Activated CD4-positive, alpha-beta memory T cell treated with anti-CD3 and anti-CD28 coated beads for 36 hours (primary cell): Measurements from ENCODE around the gene XPO5. TPM values are rescaled to one million over a fixed set of nuclear protein-coding genes. Genes with fewer than 3 reads are reported as not detected.

Experiments used
- CTCF ChIA-PET: fragments of 350-600 bp; sonication (Branson Sonifier 250); formaldehyde crosslinking; loops from one replicate; lab custom pipeline; 2021; ENCODE audit warnings: antibody characterized with exemption, inconsistent platforms; lab: Charles Lee
- POLR2A ChIA-PET: fragments of 350-600 bp; sonication (Branson Sonifier 250); formaldehyde crosslinking; loops from one replicate; lab custom pipeline; 2021; ENCODE audit warnings: antibody characterized with exemption; lab: Charles Lee
- DNase-seq: peaks from one replicate; pipeline ENCODE4 v3.0.0-alpha.2; 2020
- H3K27ac Mint-ChIP-seq: one replicate; pipeline ENCODE4 v1.8.0; 2021; ENCODE audit warnings: mixed read lengths
- H3K27me3 Mint-ChIP-seq: one replicate; pipeline ENCODE4 v1.8.0; 2021; ENCODE audit warnings: mixed read lengths
- H3K36me3 Mint-ChIP-seq: one replicate; pipeline ENCODE4 v1.8.0; 2021; ENCODE audit warnings: mixed read lengths
- H3K4me1 Mint-ChIP-seq: one replicate; pipeline ENCODE4 v1.8.0; 2021; ENCODE audit warnings: low read depth, mixed read lengths
- H3K4me3 Mint-ChIP-seq: one replicate; pipeline ENCODE4 v1.8.0; 2021; ENCODE audit warnings: mild to moderate bottlenecking, mixed read lengths
- H3K9me3 Mint-ChIP-seq: one replicate; pipeline ENCODE4 v1.8.0; 2021; ENCODE audit warnings: mixed read lengths
- intact Hi-C: fragments of 100-400 bp; cut with micrococcal nuclease; formaldehyde crosslinking; loops from one replicate; pipeline ENCODE4 v1.15.1; 2023
- total RNA-seq, 2 experiments: library from RNA; stranded (reverse); gene quantifications; one replicate each; pipeline ENCODE4 v1.2.3, GENCODE V29; 2021

XPO5 gene
- total RNA-seq, 2 experiments from 2014 or later: 83.7 to 97.9 TPM

DNA sequence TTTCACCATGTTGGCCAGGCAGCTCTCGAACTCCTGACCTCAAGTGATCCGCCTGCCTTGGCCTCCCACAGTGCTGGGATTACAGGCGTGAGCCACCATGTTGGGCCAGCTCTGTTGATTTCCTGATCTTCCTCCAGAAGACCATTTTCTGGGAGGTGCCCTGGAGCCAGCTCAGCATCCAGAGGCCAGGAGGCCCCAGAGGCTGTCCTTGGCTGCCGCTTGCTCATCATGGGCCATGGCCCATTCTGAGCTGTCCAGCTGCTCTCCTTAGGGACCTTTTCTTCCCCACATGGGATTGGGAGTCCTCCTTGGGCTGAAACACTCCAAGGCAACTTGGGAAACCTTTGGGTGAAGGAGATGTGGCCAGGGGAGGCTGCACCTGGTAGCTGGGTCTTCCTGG, 81.1 kb downstream of the XPO5 start:
- no peak for DNase-seq
- no peak overlapping the region for H3K27ac Mint-ChIP-seq
- H3K27me3 Mint-ChIP-seq: no peaks in the 10 kb centered on the region
- ChIA-PET POLR2A (interaction anchor here (0.5 to 1.2 kb wide), 2 partner anchors 17 to 52 kb away, joined by 3 to 6 read pairs; no protein-coding TSS in a partner anchor), CTCF (interaction anchor here (1.1 to 4.5 kb wide), 5 partner anchors 11 to 265 kb away, joined by 4 to 40 read pairs (median 4); partner anchors contain the start of genes CRIP3 and DNPH1)
- peaks cover 25% of the 10 kb centered on the region for H3K4me1 Mint-ChIP-seq
- H3K9me3 Mint-ChIP-seq: no peaks in the 10 kb centered on the region
- intact Hi-C loops: no loop called here
- H3K36me3 Mint-ChIP-seq: peaks cover 2% of the 10 kb centered on the region
- no peak overlapping the region for H3K4me3 Mint-ChIP-seq

DNA sequence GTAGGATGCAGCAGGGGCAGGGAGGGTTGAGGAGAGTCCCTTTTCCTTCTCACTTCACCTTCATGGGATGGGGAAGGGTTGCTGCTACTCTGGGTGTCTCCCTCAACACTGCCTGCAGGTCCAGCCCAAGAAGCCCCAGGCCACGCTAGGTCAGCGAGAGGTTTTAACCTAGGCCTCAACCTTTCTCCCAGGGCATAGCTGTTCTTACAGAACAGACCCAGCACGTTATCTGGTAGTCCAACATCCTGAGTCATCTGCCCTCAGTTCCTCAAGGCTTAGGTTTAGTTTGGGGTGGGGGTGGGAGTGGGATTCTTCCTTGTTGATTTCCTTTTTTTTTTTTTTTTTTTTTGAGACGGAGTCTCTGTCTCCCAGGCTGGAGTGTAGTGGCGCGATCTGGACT, 81.5 kb downstream of the XPO5 start:
- Mint-ChIP-seq H3K27ac (no peak overlapping the region), H3K27me3 (no peaks in the 10 kb centered on the region), H3K9me3 (no peaks in the 10 kb centered on the region), H3K36me3 (peaks cover 2% of the 10 kb centered on the region), H3K4me3 (no peak overlapping the region), H3K4me1 (peaks cover 25% of the 10 kb centered on the region)
- DNase-seq: no peak
- ChIA-PET CTCF (interaction anchor here (1.1 to 4.5 kb wide), 4 partner anchors 12 to 265 kb away, joined by 4 to 40 read pairs (median 6); partner anchors contain the start of genes CRIP3 and DNPH1), POLR2A (interaction anchor here (0.5 to 1.2 kb wide), 2 partner anchors 17 to 52 kb away, joined by 3 to 6 read pairs; no protein-coding TSS in a partner anchor)
- intact Hi-C loops: no loop called here

DNA sequence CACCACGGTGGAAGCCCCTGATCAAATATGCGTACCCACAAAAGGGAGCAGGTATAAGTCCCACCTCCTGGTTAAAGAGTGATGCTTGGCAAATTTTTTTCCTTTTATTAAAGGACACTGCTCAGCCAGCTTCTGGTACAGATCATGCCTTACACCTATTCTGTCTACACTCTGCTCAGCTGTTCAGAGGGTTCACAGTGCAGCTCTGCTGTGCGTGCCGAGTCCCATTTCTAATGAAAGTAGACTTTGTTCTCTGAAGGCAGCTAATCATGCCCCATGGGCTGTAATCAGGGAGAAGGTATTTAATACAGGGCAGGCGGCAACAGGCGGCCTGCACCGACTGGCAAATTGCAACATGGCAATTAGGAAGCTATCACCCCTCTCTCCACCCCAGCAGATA, 82.0 kb downstream of the XPO5 start:
- no peak overlapping the region for H3K27ac Mint-ChIP-seq
- H3K36me3 Mint-ChIP-seq: peaks cover 2% of the 10 kb centered on the region
- POLR2A ChIA-PET: interaction anchor here (1.0 kb wide), 1 partner anchor 13 kb away, joined by 3 read pairs; no protein-coding TSS in a partner anchor
- no peaks in the 10 kb centered on the region for H3K27me3 Mint-ChIP-seq
- H3K4me1 Mint-ChIP-seq: peaks cover 25% of the 10 kb centered on the region
- no peak for DNase-seq
- no peak overlapping the region for H3K4me3 Mint-ChIP-seq
- no peaks in the 10 kb centered on the region for H3K9me3 Mint-ChIP-seq
- CTCF ChIA-PET: interaction anchor here (2.7 to 4.5 kb wide), 2 partner anchors 12 to 264 kb away, joined by 7 to 40 read pairs; partner anchors contain the start of gene DNPH1
- intact Hi-C loops: no loop called here

DNA sequence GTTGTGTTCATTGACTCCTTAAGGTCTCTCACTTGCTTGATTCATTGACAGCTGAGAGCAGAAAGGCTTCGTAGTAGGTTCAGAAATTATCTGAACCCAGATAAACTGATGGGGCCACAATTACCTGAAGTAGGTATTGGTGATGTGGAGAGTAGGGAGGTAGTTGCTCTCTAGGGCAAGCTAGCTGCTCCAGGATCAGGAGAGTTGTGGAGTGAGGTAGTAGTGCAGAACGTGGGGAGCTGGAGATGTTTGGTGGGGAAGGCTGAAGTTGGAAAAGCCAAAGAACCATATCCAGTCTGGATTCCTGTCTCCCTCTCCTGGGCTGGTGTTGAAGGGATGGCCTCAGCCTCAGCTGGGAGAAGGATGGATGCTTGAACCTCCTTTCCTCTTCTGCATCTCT, 82.6 kb downstream of the XPO5 start:
- H3K36me3 Mint-ChIP-seq: peaks cover 2% of the 10 kb centered on the region
- DNase-seq: no peak
- no peaks in the 10 kb centered on the region for H3K9me3 Mint-ChIP-seq
- H3K4me1 Mint-ChIP-seq: peaks cover 25% of the 10 kb centered on the region
- H3K4me3 Mint-ChIP-seq: no peak overlapping the region
- H3K27ac Mint-ChIP-seq: no peak overlapping the region
- no peaks in the 10 kb centered on the region for H3K27me3 Mint-ChIP-seq
- intact Hi-C loops: no loop called here
- ChIA-PET CTCF (interaction anchor here (2.7 to 4.5 kb wide), 2 partner anchors 13 to 264 kb away, joined by 7 to 40 read pairs; partner anchors contain the start of gene DNPH1), POLR2A (interaction anchor here (1.0 kb wide), 1 partner anchor 14 kb away, joined by 3 read pairs; no protein-coding TSS in a partner anchor)

DNA sequence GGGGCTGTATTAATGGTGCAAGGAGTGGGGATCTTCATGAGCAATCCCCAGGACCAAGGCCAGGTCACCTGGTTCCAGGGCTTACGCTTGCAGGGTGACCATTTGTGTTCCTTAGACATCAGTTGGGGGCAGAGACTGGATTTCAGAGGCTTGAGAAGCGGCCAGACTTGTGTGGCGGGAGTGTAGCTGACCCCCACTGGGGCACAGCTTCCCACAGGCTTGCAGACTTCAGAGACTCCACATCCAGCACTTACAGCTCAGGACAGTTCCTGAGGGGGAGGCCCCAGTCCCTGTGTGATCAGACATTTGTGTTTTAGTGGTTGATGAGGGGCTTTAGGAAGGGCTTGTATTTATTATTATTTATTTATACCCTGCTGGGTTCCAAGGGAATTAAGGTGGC, 83.2 kb downstream of the XPO5 start:
- Mint-ChIP-seq H3K27me3 (no peaks in the 10 kb centered on the region), H3K27ac (no peak overlapping the region), H3K9me3 (no peaks in the 10 kb centered on the region), H3K36me3 (peaks cover 2% of the 10 kb centered on the region), H3K4me1 (peaks cover 25% of the 10 kb centered on the region), H3K4me3 (no peak overlapping the region)
- CTCF ChIA-PET: interaction anchor here (1.0 to 4.5 kb wide), 2 partner anchors 13 to 37 kb away, joined by 3 to 40 read pairs; partner anchors contain the start of gene DLK2
- no peak for DNase-seq
- POLR2A ChIA-PET: interaction anchor here (1.4 kb wide), 1 partner anchor 45 kb away, joined by 3 read pairs; no protein-coding TSS in a partner anchor
- intact Hi-C loops: no loop called here

DNA sequence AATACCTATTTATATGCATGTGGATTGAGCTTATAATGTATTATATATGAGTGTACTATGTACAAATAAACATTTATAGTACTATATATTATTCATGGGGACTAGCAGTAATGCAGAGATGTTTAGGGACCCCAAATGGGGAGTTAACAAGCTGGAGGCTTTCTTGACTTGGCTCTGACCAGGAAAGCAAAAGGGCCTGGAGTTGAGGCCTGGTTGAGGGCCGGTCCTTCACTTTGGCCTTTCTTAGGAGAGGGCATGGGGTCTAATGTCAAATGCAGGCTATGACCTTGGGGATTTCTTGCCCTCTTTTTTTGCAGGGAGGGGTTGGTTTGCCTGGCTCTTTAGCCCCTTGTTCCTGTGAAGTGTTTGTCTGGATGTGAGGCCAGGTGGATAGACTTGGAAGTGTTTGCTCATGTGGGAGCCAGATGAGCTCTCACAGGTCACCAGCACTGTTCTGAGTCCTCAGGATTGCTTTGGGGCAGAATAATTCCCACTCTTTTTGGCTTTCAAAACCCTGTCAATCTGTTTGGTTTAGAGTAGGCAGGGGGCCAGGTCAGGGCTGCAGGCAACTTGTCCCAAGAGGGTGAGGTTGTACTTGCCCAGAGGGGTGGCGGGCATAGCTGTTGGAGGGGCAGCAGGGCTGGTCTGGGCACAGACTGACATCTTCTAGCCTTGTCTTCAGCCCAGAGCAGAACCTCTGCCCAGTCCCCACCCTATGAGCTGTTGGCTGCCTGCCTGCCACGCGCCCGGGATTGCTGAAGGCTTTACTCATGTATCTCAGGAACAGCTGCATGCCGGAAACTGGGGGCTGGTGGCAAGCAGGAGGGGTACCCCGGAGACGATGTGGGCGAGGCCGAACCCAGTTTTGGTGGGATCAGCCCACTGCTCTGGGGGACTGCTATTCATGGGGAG, 83.8 kb downstream of the XPO5 start:
- no peak overlapping the region for H3K27ac Mint-ChIP-seq
- intact Hi-C loops: no loop called here
- H3K4me3 Mint-ChIP-seq: no peak overlapping the region
- DNase-seq: no peak
- ChIA-PET POLR2A (interaction anchor here (1.4 kb wide), 1 partner anchor 44 kb away, joined by 3 read pairs; no protein-coding TSS in a partner anchor), CTCF (interaction anchor here (1.0 to 4.5 kb wide), 3 partner anchors 14 to 37 kb away, joined by 3 to 40 read pairs (median 5); partner anchors contain the start of gene DLK2)
- H3K36me3 Mint-ChIP-seq: peaks cover 2% of the 10 kb centered on the region
- no peaks in the 10 kb centered on the region for H3K27me3 Mint-ChIP-seq
- no peaks in the 10 kb centered on the region for H3K9me3 Mint-ChIP-seq
- peaks cover 25% of the 10 kb centered on the region for H3K4me1 Mint-ChIP-seq

DNA sequence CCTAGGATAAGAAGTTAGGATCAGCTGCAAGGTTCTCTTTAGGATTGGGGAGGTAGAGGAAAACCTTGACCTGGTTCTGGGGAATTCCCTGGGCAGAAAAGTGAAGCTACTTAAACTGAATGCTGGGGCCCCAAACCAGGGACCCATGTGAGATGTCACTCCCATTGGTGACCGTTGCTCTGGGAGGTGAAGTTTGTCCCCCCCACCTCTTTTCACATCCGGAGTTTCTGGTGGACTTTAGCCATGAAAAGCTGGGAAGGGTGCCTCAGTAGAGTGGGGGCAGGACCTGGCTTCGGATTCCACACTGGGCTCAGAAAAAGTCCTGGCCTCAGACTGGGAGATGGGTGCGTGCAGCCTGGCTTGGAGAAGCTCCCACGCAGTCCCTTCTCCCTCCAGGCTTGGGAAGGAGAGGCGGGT, 85.3 kb downstream of the XPO5 start:
- ChIA-PET POLR2A (no interaction called here), CTCF (interaction anchor here (2.2 kb wide), 2 partner anchors 13 to 16 kb away, joined by 5 to 11 read pairs; no protein-coding TSS in a partner anchor)
- intact Hi-C loops: no loop called here
- Mint-ChIP-seq H3K27ac (no peak overlapping the region), H3K4me1 (peaks cover 25% of the 10 kb centered on the region), H3K27me3 (no peaks in the 10 kb centered on the region), H3K36me3 (peaks cover 2% of the 10 kb centered on the region), H3K9me3 (no peaks in the 10 kb centered on the region), H3K4me3 (no peak overlapping the region)
- DNase-seq: no peak

DNA sequence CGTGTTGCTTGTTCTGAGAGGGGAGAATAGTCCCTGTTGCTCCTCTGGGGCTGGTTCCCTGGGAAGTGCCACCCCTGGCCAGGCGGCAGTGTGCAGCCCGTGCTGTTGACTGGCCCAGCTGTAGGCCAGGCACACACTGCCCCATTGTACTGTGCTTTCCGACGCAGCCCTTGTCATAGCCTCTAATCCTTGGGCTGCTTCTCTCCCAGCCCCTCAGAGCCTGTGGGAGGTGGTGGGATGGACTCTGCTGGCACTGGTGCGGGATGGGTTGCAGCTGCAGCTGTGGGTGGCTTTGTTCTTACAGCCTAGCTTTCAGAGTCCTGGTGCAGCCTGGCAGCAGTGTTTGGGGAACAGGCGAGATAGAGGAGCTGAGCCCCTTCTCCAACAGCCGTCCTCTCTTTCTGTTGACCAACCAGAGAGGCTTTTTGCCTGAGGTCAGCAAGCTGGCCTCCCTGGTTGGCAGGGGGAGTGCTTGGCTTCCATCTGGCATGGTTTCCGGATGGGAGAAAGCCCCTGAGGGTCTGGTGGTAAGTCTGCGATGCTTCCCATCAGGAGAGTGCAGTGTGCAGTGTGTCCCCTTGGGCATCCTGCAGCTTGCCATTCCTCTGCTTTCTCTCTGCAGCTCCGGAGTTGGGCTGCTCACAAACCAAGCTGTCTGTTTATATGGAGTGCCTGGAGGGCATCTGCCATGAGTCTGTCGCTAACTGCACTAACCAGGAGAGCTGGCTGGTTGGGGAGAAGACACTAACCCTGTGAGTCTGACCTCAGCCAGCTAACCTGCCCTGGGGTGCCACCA, 86.4 kb downstream of the XPO5 start:
- POLR2A ChIA-PET: no interaction called here

DNA sequence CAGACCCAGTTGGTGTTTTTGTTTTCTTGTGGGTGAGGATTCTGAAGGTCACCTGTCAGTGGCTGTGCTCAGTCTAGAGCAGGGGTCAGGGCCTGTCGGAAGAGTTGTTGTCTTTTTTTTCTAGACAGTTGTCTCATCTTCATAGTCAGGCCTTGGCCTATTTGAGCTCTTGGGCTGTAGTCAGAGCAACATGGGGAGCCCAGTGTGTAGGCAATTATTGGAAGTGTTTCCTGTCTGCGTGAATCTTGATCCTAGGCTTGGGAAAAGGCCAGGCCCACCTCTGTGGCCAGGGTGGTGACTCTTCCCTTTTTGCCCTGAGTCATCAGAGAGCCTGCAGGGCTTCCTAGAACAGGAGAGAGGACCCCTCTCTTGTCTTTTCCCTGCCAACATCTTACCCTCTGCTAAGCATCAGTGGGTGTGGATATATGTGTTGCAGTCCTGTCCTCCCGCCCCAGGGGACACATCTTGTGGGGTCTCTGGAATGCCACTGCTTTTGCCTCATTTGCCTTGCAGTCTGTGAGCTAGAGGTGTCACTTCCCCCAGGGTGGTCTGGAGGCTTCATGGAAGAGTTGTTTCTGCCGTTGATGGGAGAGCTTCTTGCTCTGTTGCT, 87.1 kb downstream of the XPO5 start:
- H3K36me3 Mint-ChIP-seq: peaks cover 2% of the 10 kb centered on the region
- H3K27ac Mint-ChIP-seq: no peak overlapping the region
- no peak for DNase-seq
- no peak overlapping the region for H3K4me3 Mint-ChIP-seq
- no peaks in the 10 kb centered on the region for H3K27me3 Mint-ChIP-seq
- CTCF ChIA-PET: interaction anchor here (2.2 to 3.8 kb wide), 3 partner anchors 15 to 18 kb away, joined by 5 to 11 read pairs (median 11); no protein-coding TSS in a partner anchor
- intact Hi-C loops: no loop called here
- H3K4me1 Mint-ChIP-seq: peaks cover 8% of the 10 kb centered on the region
- POLR2A ChIA-PET: no interaction called here
- no peaks in the 10 kb centered on the region for H3K9me3 Mint-ChIP-seq

More for the DNA sequence above, 86.4 kb downstream of the XPO5 start:
- no peak overlapping the region for H3K27ac Mint-ChIP-seq
- CTCF ChIA-PET: interaction anchor here (2.2 kb wide), 2 partner anchors 14 to 17 kb away, joined by 5 to 11 read pairs; no protein-coding TSS in a partner anchor
- H3K4me1 Mint-ChIP-seq: peaks cover 14% of the 10 kb centered on the region
- no peaks in the 10 kb centered on the region for H3K27me3 Mint-ChIP-seq
- intact Hi-C loops: no loop called here
- H3K9me3 Mint-ChIP-seq: no peaks in the 10 kb centered on the region
- no peak for DNase-seq
- peaks cover 2% of the 10 kb centered on the region for H3K36me3 Mint-ChIP-seq
- H3K4me3 Mint-ChIP-seq: no peak overlapping the region

DNA sequence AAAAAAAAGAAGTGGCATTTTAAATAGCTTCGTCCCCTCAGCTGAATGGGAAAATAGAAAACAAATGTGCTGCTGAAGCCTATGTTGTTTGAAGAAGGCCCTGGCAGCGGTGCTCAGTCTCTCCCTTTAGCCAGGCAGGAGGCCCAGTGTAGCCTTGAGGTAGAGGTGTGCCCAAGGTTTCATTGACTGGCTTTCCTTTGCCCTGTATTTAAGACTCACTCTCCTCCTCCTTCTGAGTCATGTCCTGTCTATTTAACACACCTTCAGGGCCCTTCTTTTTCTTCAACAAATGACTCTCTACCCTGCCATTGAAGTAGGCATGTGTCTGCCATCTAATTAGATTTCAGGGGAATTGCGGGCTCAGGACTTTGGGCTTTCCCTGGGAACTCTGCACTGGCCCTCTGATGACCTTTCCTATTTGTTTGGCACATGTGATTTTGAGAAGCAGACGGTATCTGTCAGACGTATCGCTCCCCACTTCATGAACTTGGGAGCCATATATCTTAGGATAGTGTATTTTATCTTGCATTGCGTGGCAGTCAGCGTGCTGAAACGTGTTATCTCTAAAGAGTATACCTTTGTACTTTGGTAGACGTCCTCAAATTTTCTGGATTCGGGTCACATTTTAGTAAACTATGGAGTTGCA, 94.1 kb downstream of the XPO5 start:
- no peak overlapping the region for H3K27ac Mint-ChIP-seq
- no peak for DNase-seq
- POLR2A ChIA-PET: no interaction called here

More for the DNA sequence above, 94.1 kb downstream of the XPO5 start:
- intact Hi-C loops: no loop called here
- Mint-ChIP-seq H3K4me3 (no peak overlapping the region), H3K9me3 (no peaks in the 10 kb centered on the region), H3K27me3 (no peaks in the 10 kb centered on the region), H3K4me1 (peaks cover 50% of the 10 kb centered on the region), H3K36me3 (peaks cover 2% of the 10 kb centered on the region)
- CTCF ChIA-PET: interaction anchor here (1.8 kb wide), 1 partner anchor 25 kb away, joined by 7 read pairs; no protein-coding TSS in a partner anchor
